GM12878 (cell line): ENCODE results near the gene RACK1. TPM values are rescaled to one million over a fixed set of nuclear protein-coding genes. Genes with fewer than 3 reads are reported as not detected.
"Not testable (repeated sequence)": the region's sequence is repeated elsewhere in the genome, so short reads cannot be mapped to it uniquely, and the experiment has no call there.

ENCODE experiments used
- ATAC-seq: fragments of 200-7000 bp; cut with Tn5 transposase; 3 replicates; pipeline ENCODE4 v1.9.1; 2020; ENCODE audit warnings: mild to moderate bottlenecking, moderate library complexity
- BruUV-seq: library from RNA; stranded (reverse); fragments of 400-500 nt; replicated peaks from 2 replicates; lab custom pipeline; 2021; lab: Mats Ljungman, UMichigan
- CTCF ChIA-PET: fragments of 300-600 bp; sonication (Branson Sonifier 250); formaldehyde crosslinking; extraction: SDS; loops from one replicate; lab custom pipeline; 2021; ENCODE audit warnings: inconsistent platforms; lab: Yijun Ruan, JAX
- POLR2A ChIA-PET: fragments of 350-600 bp; formaldehyde crosslinking; extraction: SDS; loops from one replicate; lab custom pipeline; 2021; ENCODE audit warnings: inconsistent platforms; lab: Charles Lee
- RAD21 ChIA-PET: fragments of 300-600 bp; sonication (Branson Sonifier 250); formaldehyde crosslinking; loops from one replicate; lab custom pipeline; 2023; ENCODE audit warnings: antibody characterized with exemption; ENCODE audit not compliant: unreplicated experiment; lab: Charles Lee
- SMC1A ChIA-PET: fragments of 300-600 bp; sonication (Branson Sonifier 250); formaldehyde crosslinking; loops from one replicate; lab custom pipeline; 2023; ENCODE audit not compliant: unreplicated experiment, uncharacterized antibody; lab: Charles Lee
- DNase-seq: peaks from one replicate; pipeline ENCODE4 v3.0.0-alpha.2; 2011; ENCODE audit warnings: low read depth, low spot score
- FAIRE-seq: peaks from 3 replicates; lab custom pipeline; 2011; peaks lifted over from hg19 to GRCh38; lab: Jason Lieb, UNC
- H2AFZ ChIP-seq: 2 replicates; pipeline ENCODE4 v1.6.0; 2011; ENCODE audit warnings: low read depth, low read length, control low read depth; ENCODE audit not compliant: control insufficient read depth
- H3K27ac ChIP-seq: 2 replicates; pipeline ENCODE4 v1.5.1; 2011; ENCODE audit warnings: control low read depth; ENCODE audit not compliant: control insufficient read depth, insufficient read depth
- H3K27me3 ChIP-seq, 2 experiments: replicated peaks in 1 of 2; 2 replicates each; pipeline versions ENCODE4 v1.6.0 to v1.6.1; 2011; ENCODE audit warnings: low read length in 1 of 2; ENCODE audit not compliant: control insufficient read depth in 2 of 2, insufficient read depth in 2 of 2
- H3K36me3 ChIP-seq, 2 experiments: 2 replicates each; pipeline ENCODE4 v1.5.1; 2011; ENCODE audit warnings: low read length in 1 of 2; ENCODE audit not compliant: control insufficient read depth in 2 of 2, insufficient read depth in 2 of 2
- H3K4me1 ChIP-seq: 2 replicates; pipeline ENCODE4 v1.6.1; 2011; ENCODE audit warnings: mild to moderate bottlenecking, low read length, moderate library complexity, mixed read lengths; ENCODE audit not compliant: control insufficient read depth, insufficient read depth
- H3K4me2 ChIP-seq: 2 replicates; pipeline ENCODE4 v1.6.0; 2011; ENCODE audit warnings: control low read depth; ENCODE audit not compliant: control insufficient read depth, insufficient read depth
- H3K4me3 ChIP-seq: fragments of 200-600 bp; sonication (generic); 2 replicates; pipeline ENCODE4 v1.5.1; 2016
- H3K79me2 ChIP-seq: 2 replicates; pipeline ENCODE4 v1.6.0; 2011; ENCODE audit warnings: low read length; ENCODE audit not compliant: control insufficient read depth, insufficient read depth
- H3K9ac ChIP-seq: 2 replicates; pipeline ENCODE4 v1.8.0; 2011; ENCODE audit warnings: low read length, control low read depth, mixed read lengths; ENCODE audit not compliant: control insufficient read depth, insufficient read depth
- H3K9me3 ChIP-seq: replicated peaks from 3 replicates; pipeline ENCODE4 v1.5.1; 2011; ENCODE audit warnings: mild to moderate bottlenecking, low read length; ENCODE audit not compliant: control insufficient read depth, insufficient read depth
- H4K20me1 ChIP-seq: 2 replicates; pipeline ENCODE4 v1.6.0; 2011; ENCODE audit not compliant: control insufficient read depth, insufficient read depth
- CREB1 ChIP-seq: IDR thresholded peaks from 2 replicates; pipeline ENCODE4 v1.6.1; 2012; ENCODE audit warnings: low read depth, mild to moderate bottlenecking, inconsistent platforms
- ETV6 ChIP-seq, 2 experiments: fragments of 450-650 bp in 1 of 2; IDR thresholded peaks in 1 of 2; conservative IDR thresholded peaks in 1 of 2; 2 replicates each; pipeline ENCODE4 v1.6.1; 2014; ENCODE audit warnings: antibody characterized with exemption in 1 of 2, borderline replicate concordance in 1 of 2, low read depth in 1 of 2, mild to moderate bottlenecking in 1 of 2, moderate library complexity in 1 of 2
- KDM1A ChIP-seq: fragments of 200-600 bp; sonication (generic); IDR thresholded peaks from 2 replicates; pipeline ENCODE4 v1.6.1; 2016; ENCODE audit warnings: borderline replicate concordance
- NFIC ChIP-seq: IDR thresholded peaks from 2 replicates; pipeline ENCODE4 v1.6.1; 2012; ENCODE audit warnings: low read depth, mild to moderate bottlenecking, inconsistent platforms, low read length, moderate library complexity
- RFX5 ChIP-seq: IDR thresholded peaks from 2 replicates; pipeline ENCODE4 v1.6.1; 2011; ENCODE audit warnings: low read depth, low read length, improper control_type of control experiment
- SMAD1 ChIP-seq: fragments of 450-650 bp; IDR thresholded peaks from 2 replicates; pipeline ENCODE4 v1.6.1; 2018; ENCODE audit warnings: mild to moderate bottlenecking, low read depth; ENCODE audit not compliant: partially characterized antibody
- SUPT20H ChIP-seq: IDR thresholded peaks from 2 replicates; pipeline ENCODE4 v1.6.1; 2011; ENCODE audit warnings: low read depth, mild to moderate bottlenecking, low read length, moderate library complexity, borderline replicate concordance; ENCODE audit not compliant: control insufficient read depth
- WGBS: methylation state at CpG from one replicate; pipeline ENCODE4 v1.1.6; 2016; ENCODE audit warnings: low lambda C conversion rate; ENCODE audit not compliant: insufficient replicate concordance, insufficient coverage; ENCODE audit errors: missing lambda C conversion rate; 5-methylcytosine and 5-hydroxymethylcytosine counted together
- in situ Hi-C: fragments of 300-500 bp; cut with MboI; formaldehyde crosslinking; loops from 9 replicates; pipeline ENCODE4 v1.14.3; 2018; ENCODE audit warnings: mixed read lengths
- intact Hi-C: fragments of 100-400 bp; cut with micrococcal nuclease; formaldehyde crosslinking; loops from one replicate; pipeline ENCODE4 v1.14.2; 2022; ENCODE audit not compliant: unreplicated experiment
- polyA plus RNA-seq, 11 experiments: library from polyadenylated mRNA; depleted of rRNA in 4 of 11; unstranded in 6 of 11; stranded (reverse) in 5 of 11; fragments of >200 nt; fragmentation: Nextera tagmentation in 4 of 11; fragmentation: Illumina TruSeq in 1 of 11; extraction: Ambion mirVana in 4 of 11; extraction: Trizol in 1 of 11; gene quantifications; 1 replicate in 1 of 11; 2 replicates in 10 of 11; pipeline versions ENCODE4 v1.2.1 to v1.2.3, GENCODE V29; 2011 to 2016; ENCODE audit warnings: inconsistent platforms in 2 of 11, missing spikeins in 2 of 11, low read depth in 1 of 11
- total RNA-seq, 4 experiments: library from RNA; depleted of rRNA in 3 of 4; stranded (reverse); fragments of >200 nt in 3 of 4; fragmentation: Illumina TruSeq in 1 of 4; extraction: Trizol in 1 of 4; gene quantifications; 2 replicates each; pipeline versions ENCODE4 v1.2.1 to v1.2.3, GENCODE V29; 2013 to 2021
- TF ChIP-seq, protein P1 (sequence below): fragments of 450-650 bp; formaldehyde crosslinking; IDR thresholded peaks from 2 replicates; pipeline ENCODE4 v1.4.0; 2022; ENCODE audit warnings: mild to moderate bottlenecking, moderate library complexity

The RACK1 gene
- total and polyA plus RNA-seq, 10 of the 15 experiments (the other 5 are each of a cell fraction or from before 2014, with no cell fraction given): 1,365 to 6,584 (median 4,167) TPM

DNA sequence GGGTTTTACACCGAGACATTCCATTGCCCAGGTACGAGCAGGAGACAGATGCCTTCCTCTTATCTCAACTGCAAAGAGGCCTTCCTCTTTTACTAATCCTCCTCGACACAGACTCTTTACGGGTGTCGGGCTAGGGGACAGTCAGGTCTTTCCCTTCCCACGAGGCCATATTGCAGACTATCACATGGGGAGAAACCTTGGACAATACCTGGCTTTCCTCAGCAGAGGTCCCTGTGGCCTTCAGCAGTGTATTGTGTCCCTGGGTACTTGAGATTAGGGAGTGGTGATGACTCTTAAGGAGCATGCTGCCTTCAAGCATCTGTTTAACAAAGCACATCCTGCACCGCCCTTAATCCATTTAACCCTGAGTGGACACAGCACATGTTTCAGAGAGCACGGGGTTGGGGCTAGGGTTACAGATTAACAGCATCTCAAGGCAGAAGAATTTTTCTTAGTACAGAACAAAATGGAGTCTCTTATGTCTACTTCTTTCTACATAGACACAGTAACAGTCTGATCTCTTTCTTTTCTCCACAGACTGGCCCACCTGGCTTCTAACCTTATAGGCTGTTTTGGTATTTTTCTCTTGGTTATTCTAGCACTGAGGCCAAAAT is 23.7 kb upstream of the RACK1 start:
- intact Hi-C loops, RAD21 ChIA-PET, CTCF ChIA-PET, H3K27ac ChIP-seq, H3K9ac ChIP-seq, FAIRE-seq, in situ Hi-C loops, H3K4me1 ChIP-seq, DNase-seq, ATAC-seq, H2AFZ ChIP-seq, H3K36me3 ChIP-seq, H3K27me3 ChIP-seq, H3K79me2 ChIP-seq, H4K20me1 ChIP-seq, H3K9me3 ChIP-seq, H3K4me3 ChIP-seq, POLR2A ChIA-PET, BruUV-seq, H3K4me2 ChIP-seq, SMC1A ChIA-PET: not testable (repeated sequence)
- WGBS: 59% methylated on average over 8 of the region's 8 CpGs

DNA sequence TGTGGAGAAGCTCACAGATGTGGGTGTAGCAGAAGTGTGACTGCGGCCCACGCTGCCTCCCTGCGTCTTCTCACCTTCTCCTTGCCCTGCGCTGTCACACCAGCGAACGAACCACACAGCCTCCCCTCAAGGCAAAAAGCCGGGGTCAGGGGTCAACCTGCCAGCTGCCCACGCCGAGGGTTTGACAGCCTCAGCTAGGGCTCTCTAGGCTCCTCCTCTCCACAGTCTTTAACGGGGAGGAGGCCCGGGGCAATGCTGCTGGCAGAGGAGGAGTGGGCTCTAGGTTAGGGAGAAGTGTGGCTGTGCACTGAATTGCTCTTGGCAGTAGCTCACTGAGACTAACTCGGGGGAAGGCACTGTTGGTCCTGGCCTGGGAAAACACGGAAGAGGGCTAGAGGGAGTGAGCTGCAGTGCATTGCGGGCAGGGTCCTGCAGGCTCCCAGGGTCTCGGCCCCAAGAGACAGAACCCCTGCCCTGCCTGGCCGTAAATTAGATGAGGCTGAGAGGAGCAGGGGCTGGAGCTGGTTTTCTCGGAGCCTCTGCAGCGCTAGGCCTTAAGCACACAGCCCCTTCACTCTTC is 21.5 kb upstream of the RACK1 start:
- Histone ChIP-seq H3K4me3 (no peak overlapping the region), H3K79me2 (peaks cover 20% of the 10 kb centered on the region), H3K4me1 (peaks cover 3% of the 10 kb centered on the region; the same call in 1 of the 2 replicates), H3K4me2 (no peak overlapping the region), H3K36me3 (peaks cover 1 to 4% of the 10 kb centered on the region in 2 experiments; a peak in 2 of 4 replicates)
- ChIA-PET SMC1A (no interaction called here), CTCF (interaction anchor here (1.1 kb wide), 2 partner anchors 14 to 97 kb away, joined by 3 read pairs; no protein-coding TSS in a partner anchor), POLR2A (interaction anchor here (1.0 kb wide), 1 partner anchor 108 kb away, joined by 3 read pairs; no protein-coding TSS in a partner anchor)
- in situ Hi-C loops: no loop called here
- no peak for TF ChIP-seq SMAD1
- TF ChIP-seq KDM1A: no peak
- TF ChIP-seq, protein P1, sequence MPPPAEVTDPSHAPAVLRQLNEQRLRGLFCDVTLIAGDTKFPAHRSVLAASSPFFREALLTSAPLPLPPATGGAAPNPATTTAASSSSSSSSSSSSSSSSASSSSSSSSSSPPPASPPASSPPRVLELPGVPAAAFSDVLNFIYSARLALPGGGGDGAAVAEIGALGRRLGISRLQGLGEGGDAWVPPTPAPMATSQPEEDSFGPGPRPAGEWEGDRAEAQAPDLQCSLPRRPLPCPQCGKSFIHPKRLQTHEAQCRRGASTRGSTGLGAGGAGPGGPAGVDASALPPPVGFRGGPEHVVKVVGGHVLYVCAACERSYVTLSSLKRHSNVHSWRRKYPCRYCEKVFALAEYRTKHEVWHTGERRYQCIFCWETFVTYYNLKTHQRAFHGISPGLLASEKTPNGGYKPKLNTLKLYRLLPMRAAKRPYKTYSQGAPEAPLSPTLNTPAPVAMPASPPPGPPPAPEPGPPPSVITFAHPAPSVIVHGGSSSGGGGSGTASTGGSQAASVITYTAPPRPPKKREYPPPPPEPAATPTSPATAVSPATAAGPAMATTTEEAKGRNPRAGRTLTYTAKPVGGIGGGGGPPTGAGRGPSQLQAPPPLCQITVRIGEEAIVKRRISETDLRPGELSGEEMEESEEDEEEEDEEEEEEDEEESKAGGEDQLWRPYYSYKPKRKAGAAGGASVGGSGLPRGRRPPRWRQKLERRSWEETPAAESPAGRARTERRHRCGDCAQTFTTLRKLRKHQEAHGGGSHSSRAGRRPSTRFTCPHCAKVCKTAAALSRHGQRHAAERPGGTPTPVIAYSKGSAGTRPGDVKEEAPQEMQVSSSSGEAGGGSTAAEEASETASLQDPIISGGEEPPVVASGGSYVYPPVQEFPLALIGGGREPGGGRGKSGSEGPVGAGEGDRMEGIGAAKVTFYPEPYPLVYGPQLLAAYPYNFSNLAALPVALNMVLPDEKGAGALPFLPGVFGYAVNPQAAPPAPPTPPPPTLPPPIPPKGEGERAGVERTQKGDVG (CRISPR knock-in tag): no peak
- no peak for TF ChIP-seq SUPT20H
- TF ChIP-seq RFX5: no peak
- TF ChIP-seq CREB1: no peak
- no peak for TF ChIP-seq NFIC
- no peak for TF ChIP-seq ETV6 (conservative IDR thresholded peaks at IDR 0.05 in 1 of 2, IDR thresholded peaks at IDR 0.05 in 1 of 2; ENCODE audit: borderline replicate concordance in 1 of 2, low read depth in 1 of 2)
- TF ChIP-seq, all 136 proteins: peak for 0
- DNase-seq (no peak), FAIRE-seq (no peak), ATAC-seq (no peak)
- Histone ChIP-seq H3K9ac (no peak overlapping the region), H3K27ac (no peak overlapping the region), H3K9me3 (no peaks in the 10 kb centered on the region), H2AFZ (no peak overlapping the region), H4K20me1 (no peaks in the 10 kb centered on the region), H3K27me3 (no peaks in the 10 kb centered on the region)
- RAD21 ChIA-PET: no interaction called here
- BruUV-seq: no TSS peak
- 94% methylated on average over 18 of the region's 18 CpGs for WGBS
- intact Hi-C loops: no loop called here
